HG02885 (cell line): ENCODE results near the gene SOX6.

Experiments used
- ATAC-seq: cut with Tn5 transposase; IDR thresholded peaks from one replicate; pipeline ENCODE4 v1.9.1; 2021; ENCODE audit warnings: mild to moderate bottlenecking; ENCODE audit not compliant: unreplicated experiment, poor library complexity

The SOX6 gene

DNA sequence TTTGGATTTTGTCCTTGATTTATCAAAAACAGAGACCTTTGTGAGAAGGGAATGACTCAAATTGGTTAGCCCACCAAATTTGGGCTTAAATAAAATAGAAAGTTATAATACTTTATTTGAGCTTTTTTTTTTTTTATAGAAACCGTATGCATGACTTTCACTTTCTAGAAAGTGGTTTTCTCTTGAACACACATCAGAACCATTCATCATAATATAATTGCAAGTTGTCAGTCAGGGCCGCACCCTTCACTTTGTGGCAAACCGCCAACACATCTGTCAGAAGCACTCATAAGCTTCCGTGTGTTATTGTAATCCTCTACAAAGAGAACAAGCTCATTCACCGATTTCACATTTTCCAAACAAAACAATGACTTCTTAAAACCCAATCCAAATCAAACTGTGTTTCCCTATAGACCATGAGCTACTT lies 76.1 kb downstream of the SOX6 start:
- no peak for ATAC-seq

DNA sequence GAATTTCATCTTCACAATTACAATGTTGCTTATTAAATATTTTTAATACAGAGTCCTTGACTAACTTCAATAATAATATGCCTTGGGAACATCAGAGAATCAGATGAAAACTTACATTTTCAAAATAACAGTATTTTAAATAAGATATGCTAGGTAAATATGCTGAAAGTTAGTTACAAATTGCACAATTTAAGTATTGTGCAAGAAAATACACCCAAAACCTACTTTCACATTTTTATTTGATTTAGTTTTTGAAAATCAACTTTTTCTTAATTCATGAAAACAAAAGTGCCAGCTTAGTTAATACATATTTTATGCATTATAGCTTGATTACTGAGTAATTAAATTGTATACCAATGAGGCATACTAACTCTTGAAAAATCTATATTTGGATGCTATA lies 76.8 kb downstream of the SOX6 start:
- ATAC-seq, result no peak

DNA sequence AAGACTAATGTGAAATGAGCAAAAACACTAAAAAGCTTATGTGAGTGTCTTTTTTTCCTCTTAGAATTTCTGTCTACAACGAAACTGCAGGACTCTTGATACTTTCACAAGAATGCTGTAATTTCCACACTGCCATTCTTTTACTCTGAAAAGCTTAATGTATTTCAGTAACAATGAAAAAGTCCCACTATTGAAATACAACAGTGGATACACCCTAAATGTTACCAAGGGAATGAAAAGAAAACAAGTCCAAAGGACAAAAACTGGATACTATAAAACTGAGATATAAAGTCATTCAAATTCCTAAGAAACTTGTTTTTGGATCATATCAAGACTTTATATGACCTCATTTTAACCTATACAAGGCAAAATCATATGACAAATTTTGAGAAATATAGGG lies 77.4 kb downstream of the SOX6 start:
- ATAC-seq, result no peak

DNA sequence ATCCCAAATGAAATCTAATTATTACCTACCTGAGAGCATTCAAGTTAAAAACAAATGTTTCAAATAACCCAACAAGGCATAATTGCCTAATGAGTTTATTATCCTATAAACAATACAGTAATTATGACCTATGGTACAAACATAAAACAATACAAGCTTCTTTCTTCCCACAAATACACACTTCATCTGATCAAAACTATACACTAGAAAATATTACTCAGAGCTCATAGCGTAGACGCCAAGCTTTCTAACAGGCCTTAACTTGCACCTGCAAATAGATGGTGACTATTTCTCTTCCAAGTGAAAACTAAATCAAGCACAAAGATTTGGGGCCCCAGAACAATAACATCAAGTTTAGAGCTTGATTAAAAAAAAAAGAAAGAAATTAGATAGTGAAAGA lies 78.1 kb downstream of the SOX6 start:
- ATAC-seq, result no peak

DNA sequence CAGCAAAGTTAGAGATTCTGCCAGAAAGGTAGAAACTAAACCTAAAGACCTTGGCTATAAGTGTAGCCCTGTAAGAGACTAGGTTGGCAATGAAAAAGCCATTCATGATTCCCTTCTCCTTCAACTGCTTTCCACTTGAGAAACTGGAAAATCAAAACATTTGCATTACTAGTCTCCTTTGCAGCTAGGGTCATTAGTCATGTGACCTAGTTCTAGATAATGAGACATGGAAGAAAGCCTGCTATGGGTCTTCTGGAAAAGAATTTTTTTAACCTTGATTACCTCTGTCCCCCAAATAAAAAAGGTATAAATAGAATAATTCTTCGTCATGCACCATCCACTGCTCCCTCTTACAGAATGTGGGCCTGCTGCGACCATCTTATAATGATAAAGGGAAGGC lies 80.1 kb downstream of the SOX6 start:
- ATAC-seq, result no peak

DNA sequence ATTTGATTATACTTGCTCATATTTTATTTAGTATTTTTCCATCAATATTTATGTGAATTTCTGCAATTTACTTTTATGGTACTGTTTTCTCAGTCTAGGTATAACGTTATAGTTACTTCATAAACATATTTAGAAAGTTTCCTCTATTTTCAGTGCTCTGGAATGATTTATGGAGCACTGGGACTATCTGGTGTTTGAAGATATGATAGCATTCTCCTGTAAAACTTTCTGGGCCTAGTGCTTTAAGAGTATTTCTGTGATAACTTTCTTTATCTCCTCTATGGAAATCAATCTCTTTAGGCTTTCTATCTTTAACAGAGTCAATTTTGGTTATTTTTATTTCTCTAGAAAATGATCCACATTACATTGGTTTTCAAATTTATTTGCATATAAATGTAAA lies 85.1 kb downstream of the SOX6 start:
- no peak for ATAC-seq

DNA sequence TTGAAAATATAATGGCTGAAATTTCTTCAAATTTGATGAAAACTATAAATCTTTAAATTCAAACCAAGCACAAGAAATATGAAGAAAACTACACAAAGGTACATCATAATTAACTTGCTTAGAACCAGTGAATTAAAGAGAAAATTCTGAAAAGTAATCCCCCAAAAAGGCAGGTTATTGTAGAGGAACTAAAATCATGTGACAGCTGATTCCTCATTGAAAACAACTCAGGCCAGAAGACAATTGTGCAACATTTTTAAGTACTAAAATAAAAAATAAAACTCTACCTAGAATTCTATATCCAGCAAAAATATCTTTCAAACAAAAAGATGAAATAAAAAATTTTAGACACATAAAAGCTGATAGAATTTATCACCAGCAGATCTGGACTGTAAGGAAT lies 90.3 kb downstream of the SOX6 start:
- ATAC-seq, result no peak

DNA sequence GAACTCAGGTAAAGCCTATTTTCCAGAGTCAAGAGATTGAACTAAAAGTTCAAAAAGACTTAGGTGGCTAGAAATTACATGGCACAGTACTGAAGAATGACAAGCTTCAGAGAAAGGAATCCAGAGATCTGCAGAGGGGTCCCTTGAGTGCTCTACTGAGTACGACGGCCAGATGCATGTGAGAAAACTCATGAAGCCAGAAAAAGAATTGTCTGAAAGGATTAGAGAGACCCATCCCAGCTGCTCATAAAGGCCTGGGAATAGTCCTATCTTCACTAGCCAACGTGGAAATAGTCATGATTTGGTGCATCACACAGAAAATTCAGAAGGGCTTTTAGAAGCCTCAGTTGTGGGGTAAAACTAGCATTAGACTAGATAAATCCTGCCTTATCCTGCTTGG lies 91.3 kb downstream of the SOX6 start:
- no peak for ATAC-seq

DNA sequence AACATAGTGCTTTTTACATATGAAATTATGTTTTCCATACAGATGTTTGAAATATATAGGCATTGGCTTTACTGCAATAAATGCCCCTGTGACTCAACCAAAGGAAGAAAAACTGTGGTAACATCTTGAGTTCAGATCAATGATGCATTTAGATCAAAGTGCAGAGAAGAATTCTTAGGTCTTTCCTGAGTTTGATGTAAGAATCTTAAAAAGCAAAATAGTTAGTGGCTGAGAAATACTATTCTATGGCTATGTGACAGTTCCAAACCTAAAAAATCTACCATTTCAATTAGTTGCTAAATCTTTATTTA lies 93.7 kb downstream of the SOX6 start:
- no peak for ATAC-seq

DNA sequence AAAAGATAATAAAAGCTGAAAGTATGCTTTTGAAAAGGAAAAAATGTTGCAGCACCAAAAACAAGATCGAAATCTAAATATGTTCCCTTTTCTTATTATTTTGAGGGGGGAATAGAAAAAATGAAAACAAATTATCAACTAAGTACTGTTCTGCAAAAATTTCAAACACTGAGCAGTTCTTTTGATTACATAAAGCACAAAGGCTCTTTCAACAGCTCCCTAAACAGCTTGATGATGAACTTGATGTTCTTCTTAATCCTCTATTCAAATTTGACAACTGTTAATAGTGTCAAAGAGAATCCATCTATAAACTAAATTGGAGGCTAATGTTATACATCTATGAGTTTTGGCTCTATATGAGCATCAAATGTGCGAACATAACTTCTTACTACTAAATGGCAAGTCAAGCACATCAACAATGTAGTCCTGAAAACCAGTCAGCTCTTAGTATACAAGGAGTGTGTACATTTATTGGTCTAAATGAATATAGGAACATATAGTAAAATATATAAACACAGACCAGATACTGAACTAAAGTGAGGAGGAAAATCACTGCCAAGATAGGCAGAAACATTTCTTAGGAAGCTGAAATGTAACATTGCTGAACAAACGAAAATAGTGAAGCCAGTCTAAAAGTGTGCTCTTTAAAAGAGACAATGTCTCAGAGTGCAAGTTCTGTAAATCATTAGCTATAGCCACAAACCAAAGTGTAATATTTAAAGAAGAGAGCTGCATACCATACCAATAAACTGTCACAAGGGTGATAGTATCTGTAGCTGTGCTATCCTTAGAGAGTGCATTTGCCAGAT lies 94.3 kb downstream of the SOX6 start:
- no peak for ATAC-seq

DNA sequence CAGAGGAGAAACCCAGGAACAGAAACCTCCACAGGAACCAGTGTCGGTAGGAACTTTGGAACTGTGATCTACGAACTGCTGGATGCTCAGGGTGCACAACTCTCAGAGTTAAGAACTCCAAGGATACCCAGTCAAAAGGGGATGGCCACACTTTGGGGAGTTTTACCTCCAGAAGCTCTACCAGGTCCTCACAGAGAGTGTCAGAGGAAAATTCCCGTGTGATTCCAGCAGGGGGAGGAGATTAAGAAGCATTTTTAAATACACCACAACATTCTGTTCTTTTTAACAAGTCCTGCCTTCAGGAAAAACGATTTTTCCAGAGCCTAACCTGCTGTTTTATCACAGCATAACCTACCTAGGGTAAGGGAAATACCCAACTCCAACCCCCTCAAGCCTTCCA lies 104.0 kb downstream of the SOX6 start:
- ATAC-seq, result no peak

DNA sequence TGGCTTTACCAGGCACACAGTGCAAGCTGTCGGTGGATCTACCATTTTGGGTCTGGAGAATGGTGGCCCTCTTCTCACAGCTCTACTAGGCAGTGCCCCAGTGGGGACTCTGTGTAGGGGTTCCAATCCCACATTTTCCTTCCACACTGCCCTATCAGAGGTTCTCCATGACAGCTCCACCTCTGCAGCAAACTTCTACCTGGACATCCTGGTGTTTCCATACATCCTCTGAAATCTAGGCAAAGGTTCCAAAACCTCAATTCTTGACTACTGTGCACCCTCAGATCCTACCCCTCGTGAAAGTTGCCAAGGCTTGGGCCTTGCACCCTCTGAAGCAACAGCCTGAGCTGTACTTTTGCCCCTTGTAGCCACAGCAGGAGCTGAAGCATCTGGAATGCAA lies 108.1 kb downstream of the SOX6 start:
- ATAC-seq, result no peak

DNA sequence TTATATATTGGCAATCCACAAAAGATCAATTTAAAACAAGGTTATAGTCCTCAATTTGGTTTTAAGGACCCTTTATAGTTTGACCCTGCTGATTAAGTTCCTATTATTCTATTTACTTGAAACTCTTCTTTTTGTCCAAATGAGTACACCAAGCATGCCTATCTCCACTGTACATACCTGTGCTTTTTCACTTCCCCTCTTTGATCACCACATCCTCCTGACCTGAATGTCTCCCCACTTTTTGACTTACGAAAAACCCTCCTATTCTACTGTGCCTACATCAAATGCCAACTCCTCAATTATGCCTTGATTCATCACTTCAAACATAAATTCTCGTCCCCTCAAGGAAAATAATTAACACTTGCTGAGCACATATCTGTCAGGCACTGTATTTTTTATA lies 113.5 kb downstream of the SOX6 start:
- ATAC-seq, result peak; percentile 90

DNA sequence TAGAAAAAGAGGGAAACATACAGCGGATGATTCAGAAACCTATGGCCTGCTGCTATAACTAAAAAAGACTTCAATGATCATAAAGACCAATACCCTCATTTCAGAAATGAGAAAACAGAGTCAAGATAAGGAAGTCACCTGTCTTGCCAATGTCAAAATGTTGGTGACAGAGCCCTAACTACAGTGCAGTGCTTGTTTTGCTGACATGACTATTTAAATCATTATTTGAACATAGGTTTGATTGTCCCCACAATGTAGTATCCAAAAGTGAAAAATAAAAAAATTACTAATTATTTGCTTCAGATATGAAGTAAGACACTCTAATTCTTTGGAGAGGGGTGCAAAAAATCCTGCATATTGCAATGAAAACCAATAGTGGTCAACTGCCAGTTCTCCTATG lies 115.7 kb downstream of the SOX6 start:
- no peak for ATAC-seq

DNA sequence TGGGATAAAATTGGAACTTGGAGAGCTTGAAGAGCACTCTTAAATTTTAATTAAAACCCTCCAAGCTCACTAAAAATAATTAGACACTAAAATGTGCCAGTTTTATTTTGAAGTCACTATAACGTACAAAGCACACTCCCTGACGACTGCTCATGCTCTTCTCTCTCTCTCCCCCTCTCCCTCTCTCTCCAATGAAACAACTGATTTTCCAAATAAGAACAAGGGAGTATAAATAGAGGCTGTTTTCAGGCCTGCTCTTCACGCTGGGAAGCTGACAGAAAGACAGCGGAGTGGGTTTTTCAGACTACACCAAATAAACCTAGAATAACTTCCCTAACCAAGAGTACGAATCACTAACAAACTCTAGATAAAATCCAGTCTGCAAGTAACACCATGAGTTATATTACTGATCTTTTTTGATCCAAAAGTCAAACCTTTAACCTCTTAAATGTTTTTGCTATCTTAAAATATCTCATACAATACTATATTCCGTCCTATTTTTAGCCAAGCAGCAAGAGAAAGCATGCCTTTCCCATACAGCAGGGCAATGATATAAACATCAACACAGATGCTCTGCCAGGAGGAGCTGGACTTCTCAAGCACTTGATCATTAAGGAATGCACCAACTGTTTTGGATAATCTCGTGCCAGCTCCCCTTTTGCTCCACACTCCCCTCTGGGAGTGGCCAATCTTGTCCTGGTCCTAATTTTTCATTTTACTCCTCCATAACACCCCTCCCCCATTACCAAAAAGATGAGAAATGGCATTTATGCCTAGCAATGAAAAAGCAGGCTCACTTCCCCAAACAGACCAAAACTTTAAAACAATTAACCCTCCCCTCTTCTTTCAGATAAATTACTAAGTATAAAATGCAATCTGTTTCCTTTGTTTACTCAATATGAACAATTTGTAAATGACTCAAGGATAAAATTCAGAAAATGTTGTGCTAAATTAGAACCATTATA lies 116.9 kb downstream of the SOX6 start:
- no peak for ATAC-seq

DNA sequence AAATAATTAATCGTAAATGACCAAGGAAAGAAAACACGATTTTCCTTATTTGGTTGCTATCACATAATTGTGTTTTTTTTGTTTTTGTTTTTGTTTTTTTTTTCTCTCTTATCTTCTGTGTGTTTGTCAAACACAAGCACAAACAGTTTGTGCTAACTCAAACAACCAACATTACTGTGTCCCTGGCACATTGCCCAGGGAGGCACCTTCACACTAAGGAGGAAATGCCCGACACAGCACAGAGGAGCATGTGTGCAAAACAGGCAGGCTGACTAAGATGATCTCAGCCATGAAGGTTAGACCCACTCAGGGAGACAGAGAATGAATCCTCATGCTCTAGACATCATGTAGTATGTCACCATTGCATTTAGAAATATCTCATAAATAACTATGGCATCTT lies 130.1 kb downstream of the SOX6 start:
- no peak for ATAC-seq

DNA sequence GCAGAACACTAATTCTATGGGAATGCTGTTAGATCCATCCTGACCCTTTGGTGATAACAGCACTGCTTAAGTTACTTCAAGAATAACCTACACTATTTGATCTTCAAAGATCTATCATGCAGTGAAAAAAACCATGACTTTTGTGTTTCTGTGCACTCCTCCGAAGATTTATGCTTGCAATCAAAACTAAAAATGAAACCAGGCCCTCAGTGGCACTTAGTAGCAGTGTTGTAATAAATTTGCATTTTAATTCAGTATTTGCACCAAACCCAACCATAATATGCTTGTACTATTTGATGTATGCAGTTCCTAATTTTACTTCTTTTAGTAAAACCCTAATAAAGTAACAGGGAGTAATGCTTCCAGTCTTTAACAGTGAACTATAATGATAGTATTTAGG lies 130.7 kb downstream of the SOX6 start:
- no peak for ATAC-seq

DNA sequence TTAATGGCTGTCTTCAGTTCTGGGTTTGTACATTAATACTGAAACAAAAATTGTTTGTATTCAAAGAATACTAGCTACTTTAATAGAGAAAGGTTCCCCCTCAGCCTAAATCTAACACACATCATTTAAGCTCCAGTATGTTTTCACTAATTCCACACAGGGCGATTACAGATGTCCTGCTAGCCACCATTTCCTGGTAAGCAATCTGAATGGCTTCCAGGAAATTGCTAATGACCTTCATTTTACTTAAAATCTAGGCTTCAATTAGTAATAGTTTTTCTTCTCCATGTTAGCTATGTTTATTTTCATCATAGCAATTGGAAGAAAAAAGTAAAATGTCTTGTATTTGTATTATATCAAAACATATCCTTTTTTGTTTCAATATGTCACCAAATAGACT lies 132.8 kb downstream of the SOX6 start:
- ATAC-seq, result no peak

DNA sequence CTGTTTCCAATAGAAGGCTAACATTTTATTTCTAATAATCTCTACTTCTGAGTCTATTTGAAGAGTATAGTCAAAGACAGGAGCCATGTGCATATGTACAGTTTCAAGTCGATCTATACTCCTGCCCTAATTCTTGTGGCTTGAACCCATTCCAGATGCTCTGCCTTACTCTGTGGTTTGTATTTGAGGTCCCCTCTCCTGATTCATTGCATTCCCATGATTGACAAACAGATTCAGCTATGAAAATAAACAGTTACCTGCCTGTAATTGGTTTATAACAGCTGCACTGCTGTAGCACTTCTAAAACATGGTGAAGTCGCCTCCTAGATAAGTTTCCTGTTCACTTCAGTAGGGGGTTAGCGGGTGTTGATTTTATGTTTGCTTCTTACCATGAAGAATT lies 138.7 kb downstream of the SOX6 start:
- no peak for ATAC-seq

DNA sequence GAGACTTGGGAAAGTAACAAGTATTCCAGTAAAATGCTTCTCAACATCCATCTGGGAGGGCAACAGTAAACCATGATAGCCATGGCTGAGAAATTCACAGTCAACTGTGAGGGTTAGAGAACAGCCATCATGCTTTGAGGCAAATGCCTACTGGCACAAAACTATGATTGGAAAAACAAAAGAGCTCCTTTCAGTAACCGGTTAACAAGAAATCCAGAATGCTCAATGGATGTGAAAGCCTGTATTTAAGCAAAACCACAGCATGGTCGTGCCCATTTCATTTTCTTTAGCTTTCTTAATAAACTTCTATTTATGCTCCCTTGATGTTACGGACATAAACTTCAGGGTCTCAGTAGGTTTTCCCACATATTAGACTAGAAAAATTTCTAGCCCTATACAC lies 139.5 kb downstream of the SOX6 start:
- no peak for ATAC-seq

DNA sequence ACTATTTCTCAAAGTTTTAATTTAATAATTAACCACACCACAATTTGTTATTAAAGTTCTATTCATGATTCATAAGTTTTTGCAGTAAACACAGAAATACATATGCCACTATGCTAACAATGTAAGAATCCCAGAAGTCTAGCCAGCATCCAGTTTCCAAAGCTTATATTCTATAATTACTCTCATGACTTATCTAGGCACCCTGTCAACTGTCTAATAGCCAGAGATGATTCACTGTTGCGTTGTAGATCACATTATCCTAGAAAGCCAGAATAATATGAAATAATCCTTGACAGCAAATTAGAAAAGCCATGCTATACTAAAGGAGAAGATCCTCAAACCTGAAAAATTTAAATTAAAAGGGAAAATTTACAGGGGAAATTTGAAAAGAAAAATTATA lies 141.0 kb downstream of the SOX6 start:
- ATAC-seq, result no peak

DNA sequence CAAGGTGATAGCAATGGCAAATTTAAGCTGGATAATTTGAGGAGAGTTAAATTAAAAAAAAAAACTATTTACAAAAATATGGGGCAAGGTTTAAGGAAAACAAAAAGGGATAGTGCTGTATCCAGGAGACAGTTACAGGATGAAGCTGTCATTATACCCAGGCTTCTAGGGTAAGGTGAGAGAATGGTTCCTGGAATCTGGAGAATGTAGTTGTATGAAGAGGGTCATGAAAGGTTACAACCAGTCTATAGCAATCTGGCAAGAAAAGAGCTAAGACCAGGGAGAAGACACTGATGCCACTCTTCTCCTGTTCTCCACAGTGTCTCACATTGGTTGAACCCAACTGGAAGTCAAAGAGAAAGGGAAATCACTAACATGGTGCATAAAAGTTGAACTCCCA lies 144.9 kb downstream of the SOX6 start:
- no peak for ATAC-seq
